ENCODE data around the gene NEFH. TPM values are rescaled to one million over a fixed set of nuclear protein-coding genes. Genes with fewer than 3 reads are reported as not detected.
"Not testable (repeated sequence)": the region's sequence is repeated elsewhere in the genome, so short reads cannot be mapped to it uniquely, and the experiment has no call there.

The NEFH gene
- total RNA-seq, 1 experiment from 2014 or later: not detected

DNA sequence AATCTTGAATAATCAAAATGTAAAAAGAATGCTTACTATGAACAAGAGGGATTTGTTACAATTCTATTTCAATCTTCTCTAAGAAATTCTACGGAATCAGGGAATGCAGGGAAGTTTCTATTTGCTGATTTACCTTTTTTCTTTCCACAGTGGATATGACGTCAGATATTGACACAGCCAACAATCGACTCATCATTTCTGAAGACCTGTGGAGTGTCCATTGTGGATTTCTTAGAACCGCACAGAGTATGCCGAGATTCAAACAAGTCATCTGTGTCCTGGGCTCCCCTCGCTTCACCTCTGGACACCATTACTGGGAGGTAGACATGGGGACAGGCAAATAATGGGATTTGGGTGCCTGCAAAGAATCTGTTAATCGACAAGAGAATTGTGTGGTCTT is 45.7 kb upstream of the NEFH start:
- ChIA-PET CTCF (interaction anchor here (0.6 kb wide), 1 partner anchor 35 kb away, joined by 3 read pairs; no protein-coding TSS in a partner anchor), POLR2A (no interaction called here)
- no peaks in the 10 kb centered on the region for H3K4me1 Mint-ChIP-seq (ENCODE audit: insufficient read depth, unreplicated experiment)
- no peaks in the 10 kb centered on the region for H3K36me3 Mint-ChIP-seq (ENCODE audit: insufficient read depth, unreplicated experiment)
- H3K27me3 Mint-ChIP-seq (ENCODE audit: insufficient read depth, unreplicated experiment): peaks cover 69% of the 10 kb centered on the region
- BruUV-seq (replicated peaks): no TSS peak
- H3K4me3 Mint-ChIP-seq (ENCODE audit: unreplicated experiment): no peak overlapping the region
- TF ChIP-seq, protein P1, sequence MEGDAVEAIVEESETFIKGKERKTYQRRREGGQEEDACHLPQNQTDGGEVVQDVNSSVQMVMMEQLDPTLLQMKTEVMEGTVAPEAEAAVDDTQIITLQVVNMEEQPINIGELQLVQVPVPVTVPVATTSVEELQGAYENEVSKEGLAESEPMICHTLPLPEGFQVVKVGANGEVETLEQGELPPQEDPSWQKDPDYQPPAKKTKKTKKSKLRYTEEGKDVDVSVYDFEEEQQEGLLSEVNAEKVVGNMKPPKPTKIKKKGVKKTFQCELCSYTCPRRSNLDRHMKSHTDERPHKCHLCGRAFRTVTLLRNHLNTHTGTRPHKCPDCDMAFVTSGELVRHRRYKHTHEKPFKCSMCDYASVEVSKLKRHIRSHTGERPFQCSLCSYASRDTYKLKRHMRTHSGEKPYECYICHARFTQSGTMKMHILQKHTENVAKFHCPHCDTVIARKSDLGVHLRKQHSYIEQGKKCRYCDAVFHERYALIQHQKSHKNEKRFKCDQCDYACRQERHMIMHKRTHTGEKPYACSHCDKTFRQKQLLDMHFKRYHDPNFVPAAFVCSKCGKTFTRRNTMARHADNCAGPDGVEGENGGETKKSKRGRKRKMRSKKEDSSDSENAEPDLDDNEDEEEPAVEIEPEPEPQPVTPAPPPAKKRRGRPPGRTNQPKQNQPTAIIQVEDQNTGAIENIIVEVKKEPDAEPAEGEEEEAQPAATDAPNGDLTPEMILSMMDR (IDR thresholded peaks at IDR 0.05; ENCODE audit: unreplicated experiment): no peak
- DNase-seq (ENCODE audit: unreplicated experiment): no peak
- intact Hi-C loops (cut with micrococcal nuclease): no loop called here
- no peak overlapping the region for H3K27ac Mint-ChIP-seq (ENCODE audit: low read depth, unreplicated experiment)
- no peaks in the 10 kb centered on the region for H3K9me3 Mint-ChIP-seq (ENCODE audit: unreplicated experiment)

DNA sequence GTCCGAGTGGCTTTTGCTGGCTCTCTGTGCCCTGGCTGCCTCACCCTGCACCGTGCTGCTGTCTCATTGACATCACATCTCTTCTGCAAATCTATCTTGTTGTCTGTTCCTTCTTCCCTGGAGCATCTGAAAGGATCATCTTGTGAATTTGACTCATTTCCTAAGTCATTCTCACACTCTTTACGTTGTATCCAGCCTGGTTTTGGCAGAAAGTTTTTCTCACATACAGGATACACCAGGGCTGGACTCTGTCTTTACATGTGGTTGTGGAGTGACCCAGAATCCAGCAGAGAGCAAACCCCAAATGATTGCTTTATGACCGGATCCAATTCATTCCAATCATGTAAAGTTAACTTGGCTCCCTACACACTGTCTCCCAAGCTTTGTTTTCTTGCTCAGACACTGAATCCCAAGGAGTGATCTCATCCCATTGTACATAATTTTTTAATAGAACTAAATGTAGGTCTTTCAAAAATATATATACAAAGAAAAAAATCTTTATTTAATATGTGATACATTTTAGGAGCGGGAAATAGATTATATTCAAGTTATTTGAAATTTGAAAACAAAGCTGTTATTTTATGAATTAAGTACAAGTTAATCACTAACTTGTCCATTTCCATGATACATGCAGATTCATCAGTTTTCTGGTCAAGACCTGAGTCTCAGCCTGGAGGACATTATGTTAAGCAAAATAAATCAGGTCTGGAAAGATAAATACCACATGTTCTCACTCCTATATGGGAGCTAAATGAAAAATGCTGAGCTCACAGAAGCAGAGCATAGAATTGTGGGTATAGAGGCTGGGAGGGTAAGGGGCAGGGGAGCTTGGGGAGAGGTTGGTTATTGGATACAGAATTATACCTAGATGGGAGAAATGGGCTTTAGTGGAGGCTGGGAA is 44.5 kb upstream of the NEFH start:
- no peak for DNase-seq (ENCODE audit: unreplicated experiment)
- H3K4me1 Mint-ChIP-seq (ENCODE audit: insufficient read depth, unreplicated experiment): no peaks in the 10 kb centered on the region
- intact Hi-C loops (cut with micrococcal nuclease): no loop called here
- H3K9me3 Mint-ChIP-seq (ENCODE audit: unreplicated experiment): no peaks in the 10 kb centered on the region
- ChIA-PET POLR2A (no interaction called here), CTCF (interaction anchor here (0.7 kb wide), 1 partner anchor 22 kb away, joined by 3 read pairs; no protein-coding TSS in a partner anchor)
- no TSS peak for BruUV-seq (replicated peaks)
- peaks cover 60% of the 10 kb centered on the region for H3K27me3 Mint-ChIP-seq (ENCODE audit: insufficient read depth, unreplicated experiment)
- H3K36me3 Mint-ChIP-seq (ENCODE audit: insufficient read depth, unreplicated experiment): no peaks in the 10 kb centered on the region
- H3K27ac Mint-ChIP-seq (ENCODE audit: low read depth, unreplicated experiment): no peak overlapping the region
- TF ChIP-seq, protein P1 (IDR thresholded peaks at IDR 0.05; ENCODE audit: unreplicated experiment): no peak
- no peak overlapping the region for H3K4me3 Mint-ChIP-seq (ENCODE audit: unreplicated experiment)

DNA sequence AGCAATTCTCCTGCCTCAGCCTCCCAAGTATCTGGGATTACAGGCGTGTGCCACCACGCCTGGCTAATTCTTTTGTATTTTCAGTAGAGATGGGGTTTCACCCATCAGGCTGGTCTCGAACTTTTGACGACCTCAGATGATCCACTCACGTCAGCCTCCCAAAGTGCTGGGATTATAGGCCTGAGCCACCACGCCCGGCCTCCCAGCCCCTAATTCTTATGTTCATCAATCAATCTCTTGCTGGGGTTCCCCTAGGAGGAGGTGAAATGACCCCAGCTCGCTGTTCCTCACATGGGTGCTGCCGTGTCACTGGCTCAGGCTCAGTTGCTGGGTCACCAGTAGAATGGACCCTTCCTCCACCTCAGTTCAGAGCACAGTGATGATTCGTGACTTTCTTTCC is 41.7 kb upstream of the NEFH start, which contains the start of gene RFPL1:
RFPL1 (plus strand) TSS at position 301 of the 400 bp plus-strand sequence.
- DNase-seq (ENCODE audit: unreplicated experiment); BruUV-seq (replicated peaks); H3K9me3 Mint-ChIP-seq (ENCODE audit: unreplicated experiment); H3K4me1 Mint-ChIP-seq (ENCODE audit: insufficient read depth, unreplicated experiment); H3K4me3 Mint-ChIP-seq (ENCODE audit: unreplicated experiment); H3K36me3 Mint-ChIP-seq (ENCODE audit: insufficient read depth, unreplicated experiment); H3K27ac Mint-ChIP-seq (ENCODE audit: low read depth, unreplicated experiment); CTCF ChIA-PET; intact Hi-C loops (cut with micrococcal nuclease); POLR2A ChIA-PET: not testable (repeated sequence)
- peaks cover 32% of the 10 kb centered on the region for H3K27me3 Mint-ChIP-seq (ENCODE audit: insufficient read depth, unreplicated experiment)

DNA sequence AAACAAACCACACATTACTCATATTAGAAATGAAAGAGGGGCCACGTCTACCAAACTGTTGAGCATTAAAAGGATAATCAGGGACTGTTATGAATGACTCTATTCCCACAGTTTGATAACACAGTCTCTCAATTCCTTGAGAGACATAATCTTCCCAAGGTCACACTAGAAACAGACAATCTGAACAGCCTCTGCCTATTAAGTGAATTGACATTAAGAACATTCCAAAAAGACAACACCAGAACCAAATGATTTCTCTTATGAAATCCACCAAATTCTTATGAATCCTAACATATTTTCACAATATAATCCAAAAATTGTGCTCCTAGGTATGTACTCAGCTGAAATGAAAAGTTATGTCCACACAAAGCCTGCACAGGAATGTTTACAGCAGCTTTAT is 37.0 kb upstream of the NEFH start:
- POLR2A ChIA-PET: no interaction called here
- Mint-ChIP-seq H3K9me3 (ENCODE audit: unreplicated experiment) (no peaks in the 10 kb centered on the region), H3K4me1 (ENCODE audit: insufficient read depth, unreplicated experiment) (peaks cover 17% of the 10 kb centered on the region), H3K36me3 (ENCODE audit: insufficient read depth, unreplicated experiment) (no peaks in the 10 kb centered on the region), H3K4me3 (ENCODE audit: unreplicated experiment) (no peak overlapping the region), H3K27me3 (ENCODE audit: insufficient read depth, unreplicated experiment) (no peaks in the 10 kb centered on the region), H3K27ac (ENCODE audit: low read depth, unreplicated experiment) (no peak overlapping the region)
- no peak for DNase-seq (ENCODE audit: unreplicated experiment)
- BruUV-seq (replicated peaks): no TSS peak
- TF ChIP-seq, protein P1 (IDR thresholded peaks at IDR 0.05; ENCODE audit: unreplicated experiment): no peak
- intact Hi-C loops (cut with micrococcal nuclease): no loop called here
- CTCF ChIA-PET: interaction anchor here (0.6 kb wide), 1 partner anchor 29 kb away, joined by 3 read pairs; no protein-coding TSS in a partner anchor

Data from MCF 10A (cell line).